Measurements from ENCODE around the gene ULK3. TPM values are rescaled to one million over a fixed set of nuclear protein-coding genes. Genes with fewer than 3 reads are reported as not detected.

ULK3 gene
- total and polyA plus RNA-seq, 2 experiments from 2014 or later = 40.4 to 45.7 TPM

DNA sequence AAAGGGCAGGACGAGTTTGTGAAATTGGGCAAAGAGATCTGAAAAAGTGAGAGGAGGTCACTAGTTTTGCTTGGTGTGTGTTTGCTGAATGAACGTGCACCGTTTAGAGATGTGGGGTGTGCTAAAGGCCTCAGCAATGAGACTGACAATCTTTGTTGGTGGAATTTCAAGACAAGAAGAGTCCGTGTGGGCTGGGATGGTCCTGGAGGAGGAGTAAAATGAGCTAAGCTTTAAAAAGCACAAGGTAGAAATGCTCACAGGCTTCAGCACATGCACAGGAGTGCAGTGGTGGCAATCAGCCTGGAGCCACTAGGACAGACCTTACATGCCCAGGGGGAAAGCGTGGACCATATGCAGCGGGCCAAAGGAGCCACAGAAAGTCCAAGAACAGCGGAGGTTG is 18.0 kb downstream of the ULK3 start:
- TF ChIP-seq EZH2phosphoT487 (IDR thresholded peaks at IDR 0.05; ENCODE audit: low read depth, severe bottlenecking, unreplicated experiment) (no peak), EZH2 (IDR thresholded peaks at IDR 0.05; ENCODE audit: borderline replicate concordance) (no peak), CTCF (IDR thresholded peaks at IDR 0.05; ENCODE audit: poor library complexity) (no peak)
- 80% methylated on average over 7 of the region's 7 CpGs for WGBS (ENCODE audit: low lambda C conversion rate, missing lambda C conversion rate)

GRCh38 chr15:74823324-74823723 is 19.6 kb downstream of the ULK3 start:
- Histone ChIP-seq H3K4me2 (no peak overlapping the region), H3K9me3 (ENCODE audit: low read depth) (no peaks in the 10 kb centered on the region), H3K79me2 (no peaks in the 10 kb centered on the region), H3K36me3 (replicated peaks; ENCODE audit: insufficient read depth, low read depth) (no peaks in the 10 kb centered on the region), H2AFZ (no peak overlapping the region), H3K27ac (no peak overlapping the region), H3K27me3 (peaks cover 28% of the 10 kb centered on the region), H3K4me3 (no peak overlapping the region), H4K20me1 (ENCODE audit: insufficient read depth, poor library complexity, severe bottlenecking) (no peaks in the 10 kb centered on the region), H3K9me2 (replicated peaks; ENCODE audit: insufficient read depth) (no peaks in the 10 kb centered on the region), H3K4me1 (ENCODE audit: insufficient read depth) (no peaks in the 10 kb centered on the region)
- 75% methylated on average over 6 of the region's 6 CpGs for WGBS (ENCODE audit: low lambda C conversion rate, missing lambda C conversion rate)
- TF ChIP-seq EZH2 (IDR thresholded peaks at IDR 0.05; ENCODE audit: borderline replicate concordance) (no peak), CTCF (IDR thresholded peaks at IDR 0.05; ENCODE audit: poor library complexity) (no peak), EZH2phosphoT487 (IDR thresholded peaks at IDR 0.05; ENCODE audit: low read depth, severe bottlenecking, unreplicated experiment) (no peak)
- DNase-seq (ENCODE audit: low spot score) = no peak

More for the DNA sequence above, 18.0 kb downstream of the ULK3 start:
- no peaks in the 10 kb centered on the region for H4K20me1 ChIP-seq (ENCODE audit: insufficient read depth, poor library complexity, severe bottlenecking)
- H3K9me3 ChIP-seq (ENCODE audit: low read depth) = no peaks in the 10 kb centered on the region
- H3K4me3 ChIP-seq = no peak overlapping the region
- no peaks in the 10 kb centered on the region for H3K4me1 ChIP-seq (ENCODE audit: insufficient read depth)
- no peaks in the 10 kb centered on the region for H3K36me3 ChIP-seq (replicated peaks; ENCODE audit: insufficient read depth, low read depth)
- H2AFZ ChIP-seq = no peak overlapping the region
- DNase-seq (ENCODE audit: low spot score) = no peak
- H3K9me2 ChIP-seq (replicated peaks; ENCODE audit: insufficient read depth) = no peaks in the 10 kb centered on the region
- no peak overlapping the region for H3K27ac ChIP-seq
- H3K4me2 ChIP-seq = no peak overlapping the region
- no peaks in the 10 kb centered on the region for H3K79me2 ChIP-seq
- H3K27me3 ChIP-seq = peaks cover 41% of the 10 kb centered on the region

DNA sequence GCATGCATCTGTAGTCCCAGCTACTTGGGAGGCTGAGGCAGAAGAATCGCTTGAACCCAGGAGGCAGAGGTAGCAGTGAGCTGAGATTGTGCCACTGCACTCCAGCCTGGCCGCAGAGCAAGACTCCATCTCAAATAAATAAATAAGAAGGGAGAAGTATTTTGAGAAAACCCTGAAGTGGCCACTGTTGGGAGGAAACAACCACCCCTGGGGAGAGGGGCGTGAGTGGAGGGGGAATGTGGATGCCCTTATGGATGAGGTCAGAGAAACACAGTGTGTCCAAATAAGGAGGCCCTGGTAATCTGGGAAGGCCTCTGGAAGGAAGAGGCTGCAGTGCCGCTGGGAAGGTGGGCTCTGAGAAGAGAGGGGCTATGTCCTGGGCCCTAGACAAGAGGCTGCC is 20.7 kb downstream of the ULK3 start:
- Histone ChIP-seq H3K9me3 (ENCODE audit: low read depth) (no peaks in the 10 kb centered on the region), H4K20me1 (ENCODE audit: insufficient read depth, poor library complexity, severe bottlenecking) (no peaks in the 10 kb centered on the region), H3K4me3 (no peak overlapping the region), H3K4me1 (ENCODE audit: insufficient read depth) (no peaks in the 10 kb centered on the region), H3K27me3 (peaks cover 17% of the 10 kb centered on the region), H3K27ac (no peak overlapping the region), H2AFZ (no peak overlapping the region), H3K4me2 (no peak overlapping the region), H3K79me2 (no peaks in the 10 kb centered on the region), H3K36me3 (replicated peaks; ENCODE audit: insufficient read depth, low read depth) (no peaks in the 10 kb centered on the region), H3K9me2 (replicated peaks; ENCODE audit: insufficient read depth) (no peaks in the 10 kb centered on the region)
- DNase-seq (ENCODE audit: low spot score) = no peak
- WGBS (ENCODE audit: low lambda C conversion rate, missing lambda C conversion rate) = 99% methylated on average over 4 of the region's 4 CpGs
- no peak for TF ChIP-seq CTCF (IDR thresholded peaks at IDR 0.05; ENCODE audit: poor library complexity)
- TF ChIP-seq EZH2 (IDR thresholded peaks at IDR 0.05; ENCODE audit: borderline replicate concordance) = no peak
- TF ChIP-seq EZH2phosphoT487 (IDR thresholded peaks at IDR 0.05; ENCODE audit: low read depth, severe bottlenecking, unreplicated experiment) = no peak

DNA sequence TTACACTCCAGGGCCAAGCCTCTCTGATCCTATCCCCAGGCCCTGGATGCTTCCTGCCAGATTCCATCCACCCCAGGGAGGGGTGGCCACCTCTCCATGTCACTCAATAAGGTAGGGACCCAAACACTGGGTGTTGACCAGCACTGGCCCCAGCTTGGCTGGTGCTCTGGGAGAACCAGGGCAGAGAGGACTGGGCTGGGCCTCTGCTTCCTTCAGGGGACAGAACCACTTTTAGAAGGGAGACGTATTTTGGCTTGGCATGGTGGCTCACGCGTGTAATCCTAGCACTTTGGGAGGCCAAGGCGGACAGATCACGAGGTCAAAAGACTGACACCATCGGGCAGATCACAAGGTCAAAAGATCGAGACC is 21.2 kb downstream of the ULK3 start:
- Histone ChIP-seq H2AFZ (no peak overlapping the region), H3K27me3 (peaks cover 12% of the 10 kb centered on the region), H3K4me3 (no peak overlapping the region), H3K4me1 (ENCODE audit: insufficient read depth) (no peaks in the 10 kb centered on the region), H3K27ac (no peak overlapping the region), H3K9me2 (replicated peaks; ENCODE audit: insufficient read depth) (no peaks in the 10 kb centered on the region), H3K9me3 (ENCODE audit: low read depth) (no peaks in the 10 kb centered on the region), H3K79me2 (no peaks in the 10 kb centered on the region), H3K36me3 (replicated peaks; ENCODE audit: insufficient read depth, low read depth) (no peaks in the 10 kb centered on the region), H4K20me1 (ENCODE audit: insufficient read depth, poor library complexity, severe bottlenecking) (no peaks in the 10 kb centered on the region), H3K4me2 (no peak overlapping the region)
- 87% methylated on average over 7 of the region's 7 CpGs for WGBS (ENCODE audit: low lambda C conversion rate, missing lambda C conversion rate)
- DNase-seq (ENCODE audit: low spot score) = no peak
- no peak for TF ChIP-seq CTCF (IDR thresholded peaks at IDR 0.05; ENCODE audit: poor library complexity)
- no peak for TF ChIP-seq EZH2phosphoT487 (IDR thresholded peaks at IDR 0.05; ENCODE audit: low read depth, severe bottlenecking, unreplicated experiment)
- no peak for TF ChIP-seq EZH2 (IDR thresholded peaks at IDR 0.05; ENCODE audit: borderline replicate concordance)

Data from hepatocyte (in vitro differentiated cells).